ENCODE results near the gene RAET1E.
"Not testable (repeated sequence)": the region's sequence is repeated elsewhere in the genome, so short reads cannot be mapped to it uniquely, and the experiment has no call there.

The RAET1E gene

DNA sequence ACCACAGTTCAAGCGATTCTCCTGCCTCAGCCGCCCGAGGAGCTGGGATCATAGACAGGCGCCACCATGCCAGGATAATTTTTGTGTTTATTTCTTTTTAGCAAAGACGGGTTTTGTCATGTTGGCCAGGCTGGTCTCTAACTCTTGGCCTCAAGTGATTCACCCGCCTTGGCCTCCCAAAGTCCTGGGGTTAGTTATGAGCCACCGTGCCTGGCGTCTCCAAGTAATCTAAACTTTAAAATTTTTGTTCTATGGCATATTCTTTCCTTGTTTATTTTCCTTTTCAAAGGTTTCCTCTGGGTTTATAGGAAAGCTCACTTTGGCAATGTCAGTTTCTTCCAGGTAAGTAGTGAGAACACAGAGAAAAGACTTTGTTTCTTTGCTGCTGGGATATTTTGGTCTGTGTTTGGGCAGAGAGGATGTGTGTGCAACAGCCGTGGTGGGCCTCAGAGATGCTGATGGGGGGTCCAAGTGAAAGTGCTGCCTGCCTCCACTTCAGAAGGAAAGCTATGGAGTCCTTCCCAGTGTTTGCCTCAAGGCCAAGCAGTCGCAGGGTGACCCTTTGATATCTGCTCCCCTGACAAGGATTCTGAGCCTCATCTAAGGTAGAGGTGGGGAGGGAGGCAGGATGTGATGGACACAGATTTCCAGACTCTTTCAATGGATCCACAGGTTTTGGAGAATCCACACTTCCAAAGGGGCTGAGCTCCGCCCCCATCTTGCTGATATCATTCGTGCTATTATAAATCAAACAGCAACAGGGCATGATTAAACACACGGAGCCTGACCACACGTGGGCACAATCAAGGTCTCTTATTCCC lies 36.1 kb downstream of the RAET1E start:
- no peak for DNase-seq (ENCODE audit: low read depth in 2 of 2)

DNA sequence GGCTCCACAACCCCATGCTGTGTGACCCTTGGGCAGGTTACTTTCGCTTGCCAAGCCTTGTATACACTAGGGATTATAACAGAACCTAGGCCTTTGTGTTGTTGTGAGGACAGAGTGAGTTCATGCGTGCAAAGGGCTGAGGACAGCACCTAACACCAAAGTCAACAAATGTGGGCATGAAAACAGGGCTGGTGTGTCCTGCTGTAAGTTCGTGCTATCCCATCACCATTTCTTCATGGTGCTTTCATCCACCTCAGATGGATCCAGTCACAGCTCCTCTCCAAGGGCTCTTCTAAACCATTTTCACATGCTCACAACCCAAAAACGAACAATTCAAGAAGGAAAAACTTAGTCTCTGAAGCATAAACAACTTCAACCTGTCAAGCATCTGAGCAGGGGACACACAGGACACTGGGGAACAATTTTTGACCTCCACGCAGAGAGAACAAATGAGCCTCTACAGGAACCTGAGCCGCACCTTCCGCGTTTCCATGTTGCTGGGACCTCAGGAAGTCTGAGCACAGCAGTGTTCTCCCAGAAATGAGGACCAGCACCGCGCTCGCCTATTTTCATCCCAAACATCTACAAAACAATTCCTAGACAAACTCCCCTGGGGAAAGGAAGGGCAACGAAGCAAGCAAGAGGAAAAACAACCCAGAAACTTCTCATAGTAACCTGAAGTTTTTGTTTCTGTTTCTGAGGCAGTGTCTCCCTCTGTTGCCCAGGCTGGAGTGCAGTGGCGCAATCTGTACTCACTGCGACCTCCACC lies 36.9 kb downstream of the RAET1E start:
- DNase-seq (ENCODE audit: low read depth in 2 of 2): no peak

DNA sequence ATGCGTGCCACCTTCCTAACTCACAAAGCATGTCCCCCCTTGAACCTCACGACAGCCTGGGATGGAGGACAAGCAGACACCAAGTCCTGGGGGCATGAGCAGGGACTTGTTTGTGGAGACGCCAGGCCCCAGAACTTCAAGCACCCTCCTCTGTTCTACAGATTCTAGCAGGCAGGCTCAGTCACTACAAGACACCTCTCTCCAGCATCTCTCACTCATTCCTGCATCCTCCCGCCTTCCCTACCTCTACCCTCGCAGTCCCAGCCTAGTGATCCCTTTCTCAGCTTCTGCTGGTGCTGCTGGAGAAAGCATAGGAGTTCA lies 37.4 kb downstream of the RAET1E start:
- DNase-seq (ENCODE audit: low read depth in 2 of 2): no peak

DNA sequence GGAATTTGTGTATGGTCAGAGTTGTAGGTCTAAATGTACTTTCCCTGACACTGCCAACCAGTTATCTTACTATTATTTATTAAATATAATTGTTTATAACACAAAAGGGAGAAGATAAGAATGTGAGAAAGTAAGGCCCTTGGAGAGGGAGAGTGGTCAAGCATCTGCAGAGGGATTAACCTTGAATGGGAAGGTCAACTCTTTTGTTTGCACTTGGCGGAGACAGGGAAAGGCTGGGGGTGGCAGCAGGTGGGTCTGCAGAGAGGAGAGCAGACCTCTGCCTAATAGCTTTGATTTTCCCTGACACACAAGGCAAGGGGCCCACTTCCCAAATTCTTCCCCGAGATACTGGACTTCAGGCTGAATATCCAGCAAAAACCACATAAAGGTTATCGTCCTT lies 38.0 kb downstream of the RAET1E start:
- no peak for DNase-seq (ENCODE audit: low read depth in 2 of 2)

DNA sequence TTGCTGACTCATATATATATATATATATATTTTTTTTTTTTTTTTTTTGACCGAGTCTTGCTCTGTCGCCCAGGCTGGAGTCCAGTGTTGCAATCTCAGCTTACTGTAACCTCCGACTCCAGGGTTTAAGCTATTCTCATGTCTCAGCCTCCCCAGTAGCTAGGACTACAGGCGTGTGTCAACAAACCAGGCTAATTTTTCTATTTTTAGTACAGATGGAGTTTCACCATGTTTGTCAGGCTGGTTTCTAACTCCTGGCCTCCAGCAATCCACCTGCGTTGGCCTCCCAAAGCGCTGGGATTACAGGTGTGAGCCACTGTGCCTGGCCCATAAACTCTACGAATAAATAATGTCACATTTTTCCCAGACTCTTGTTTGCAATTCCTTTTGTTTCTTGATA lies 38.5 kb downstream of the RAET1E start:
- no peak for DNase-seq (ENCODE audit: low read depth in 2 of 2)

DNA sequence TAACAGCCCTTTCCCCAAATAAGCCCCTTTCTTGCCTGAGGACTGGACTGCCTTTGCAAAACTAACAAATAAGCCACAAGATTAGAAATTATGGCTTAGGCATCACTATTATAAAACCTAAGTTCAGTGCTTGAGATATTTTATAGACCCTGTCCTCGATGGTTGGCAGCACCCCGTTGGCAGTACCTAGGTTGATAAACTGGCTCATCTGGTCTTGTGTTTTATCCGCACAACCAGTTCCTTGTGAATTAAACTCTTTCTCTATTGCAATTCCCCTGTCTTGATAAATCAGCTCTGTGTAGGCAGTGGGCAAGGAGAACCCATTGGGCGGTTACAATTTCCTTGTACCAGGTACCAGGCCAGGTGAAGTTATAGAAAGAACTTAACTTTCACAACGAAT lies 40.4 kb downstream of the RAET1E start:
- DNase-seq (ENCODE audit: low read depth in 2 of 2): no peak

DNA sequence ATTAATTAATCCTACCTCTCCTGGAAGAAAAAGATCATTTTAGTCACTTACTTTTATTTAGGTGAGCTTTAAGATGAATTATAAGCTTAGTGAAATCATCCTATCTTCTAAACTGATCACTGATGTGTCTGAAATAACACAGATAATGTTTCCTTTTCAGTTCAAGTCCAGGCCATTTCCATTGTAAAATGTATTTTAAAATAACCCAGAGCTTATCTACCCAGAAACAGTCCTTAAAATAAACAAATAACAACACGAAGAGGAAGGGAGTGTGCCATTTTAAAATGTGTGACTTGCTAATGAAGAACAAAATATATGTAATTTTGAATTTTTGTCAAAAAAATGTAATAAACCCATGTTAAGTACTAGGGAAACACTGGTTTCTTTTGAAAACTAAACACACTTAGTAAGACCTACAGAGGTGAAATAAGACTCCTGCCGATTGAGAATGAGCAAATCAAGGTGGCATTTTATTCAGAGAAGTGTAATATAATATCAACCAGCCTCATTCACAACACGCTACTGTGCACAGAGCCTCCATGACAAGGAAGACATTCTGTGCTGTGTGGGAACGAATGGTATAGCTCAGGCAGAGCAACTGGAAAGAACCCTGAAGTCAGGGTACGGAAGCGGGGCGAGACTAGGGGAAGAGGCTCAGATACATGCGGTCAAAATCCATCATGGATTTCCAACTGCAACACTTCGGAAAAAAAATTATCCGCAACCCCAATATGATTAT lies 41.5 kb downstream of the RAET1E start:
- no peak for DNase-seq (ENCODE audit: low read depth in 2 of 2)

DNA sequence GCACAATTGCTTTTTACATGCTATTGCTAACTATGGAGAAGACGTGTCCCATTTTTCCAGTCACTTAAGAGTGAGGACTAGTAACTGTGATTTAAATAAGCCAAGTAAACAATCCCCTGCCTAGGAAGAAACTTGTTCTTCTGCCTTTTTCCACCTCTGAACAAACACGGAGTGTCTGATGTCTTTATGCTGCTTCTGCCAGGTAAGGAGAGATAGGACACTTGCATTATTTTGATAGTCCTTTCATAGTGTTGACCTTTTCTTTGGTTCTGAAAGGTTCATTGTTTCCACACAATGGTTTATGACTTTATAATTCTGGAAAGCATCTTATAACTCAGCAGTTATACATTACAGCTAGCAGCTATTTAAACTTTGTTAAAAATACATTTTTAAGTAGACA lies 42.2 kb downstream of the RAET1E start:
- no peak for DNase-seq (ENCODE audit: low read depth in 2 of 2)

DNA sequence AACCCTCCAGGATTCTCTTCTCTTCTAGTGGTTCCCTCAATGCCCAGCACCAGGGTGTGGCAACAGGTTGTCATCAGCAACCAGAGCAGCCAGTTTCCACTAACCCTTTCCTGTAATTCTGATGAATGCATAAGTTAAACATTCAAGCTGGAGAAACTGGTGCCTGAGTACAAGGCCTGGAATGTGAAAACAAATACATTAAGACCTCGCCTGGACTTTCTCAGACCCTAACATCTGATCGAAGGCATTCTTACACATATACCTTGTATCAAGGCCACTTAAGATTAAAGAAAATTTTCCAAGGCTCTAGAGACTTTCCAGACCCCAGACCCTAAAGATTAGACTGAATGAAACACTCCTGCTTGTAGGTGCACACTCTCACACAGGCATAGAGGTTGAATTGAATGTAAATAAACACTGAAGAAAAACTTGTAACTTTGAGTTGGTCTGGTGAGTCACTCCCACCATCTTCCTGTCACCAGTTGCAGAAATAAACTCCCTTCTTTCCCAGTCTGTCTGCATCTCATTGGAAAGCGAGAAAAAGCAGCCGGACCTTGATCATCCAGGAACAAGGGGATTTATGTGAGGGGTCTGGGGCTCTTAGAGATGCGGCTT lies 42.8 kb downstream of the RAET1E start:
- no peak for DNase-seq (ENCODE audit: low read depth in 2 of 2)

DNA sequence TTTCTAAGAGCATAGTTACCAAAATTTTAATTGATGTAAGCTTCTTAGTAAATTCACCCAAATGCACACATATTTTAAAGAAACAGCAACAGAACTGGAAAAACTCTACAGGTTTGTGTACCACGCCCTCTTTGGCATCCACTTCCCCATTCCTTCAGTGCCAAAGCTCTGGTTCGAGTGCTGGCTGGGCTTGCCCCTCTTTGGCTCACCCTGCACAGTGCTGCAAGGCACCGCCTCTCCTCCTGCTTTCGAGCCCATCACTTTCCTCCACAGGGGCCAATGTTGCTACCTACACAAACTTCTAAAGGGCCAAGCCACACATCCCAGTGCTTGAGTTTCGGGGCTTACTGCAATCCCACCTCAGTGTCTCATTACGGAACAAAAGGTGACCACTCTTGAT lies 43.4 kb downstream of the RAET1E start:
- DNase-seq (ENCODE audit: low read depth in 2 of 2): no peak

DNA sequence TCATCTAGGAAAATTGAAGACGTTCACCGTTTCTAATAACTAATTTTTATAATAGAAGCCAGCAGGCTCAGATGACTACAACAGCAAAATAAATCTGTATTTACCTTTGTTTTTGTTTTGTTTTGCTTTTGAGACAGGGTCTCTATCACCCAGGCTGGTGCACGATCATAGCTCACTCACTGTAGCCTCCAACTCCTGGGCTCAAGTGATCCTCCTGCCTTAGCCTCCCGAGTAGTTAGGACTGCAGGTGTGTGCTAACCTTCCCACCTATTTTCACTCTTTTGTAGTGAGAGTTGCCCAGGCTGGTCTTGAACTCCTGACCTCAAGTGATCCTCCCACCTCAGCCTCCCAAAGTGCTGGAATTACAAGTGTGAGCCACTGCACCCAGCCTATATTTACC lies 43.9 kb downstream of the RAET1E start:
- DNase-seq (ENCODE audit: low read depth in 2 of 2): not testable (repeated sequence)

DNA sequence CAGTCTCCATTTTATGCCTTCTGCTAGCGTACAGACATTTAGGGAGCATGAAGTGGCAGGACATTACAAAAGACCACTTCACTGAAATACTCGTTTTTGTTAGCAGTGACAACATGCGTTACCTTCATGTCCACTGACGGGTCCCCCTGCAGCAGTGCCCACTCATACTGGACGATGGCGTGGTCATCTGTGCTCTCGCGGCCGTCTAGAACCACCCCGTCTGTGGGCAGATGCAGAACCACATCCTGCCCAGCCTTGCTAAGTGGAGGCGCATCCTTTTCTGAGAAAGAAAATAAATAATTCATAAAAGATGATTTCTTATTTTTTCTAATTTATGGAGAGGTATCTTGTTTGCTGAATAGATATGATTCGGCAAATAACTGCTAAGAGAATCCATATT lies 45.0 kb downstream of the RAET1E start:
- DNase-seq (ENCODE audit: low read depth in 2 of 2): no peak

DNA sequence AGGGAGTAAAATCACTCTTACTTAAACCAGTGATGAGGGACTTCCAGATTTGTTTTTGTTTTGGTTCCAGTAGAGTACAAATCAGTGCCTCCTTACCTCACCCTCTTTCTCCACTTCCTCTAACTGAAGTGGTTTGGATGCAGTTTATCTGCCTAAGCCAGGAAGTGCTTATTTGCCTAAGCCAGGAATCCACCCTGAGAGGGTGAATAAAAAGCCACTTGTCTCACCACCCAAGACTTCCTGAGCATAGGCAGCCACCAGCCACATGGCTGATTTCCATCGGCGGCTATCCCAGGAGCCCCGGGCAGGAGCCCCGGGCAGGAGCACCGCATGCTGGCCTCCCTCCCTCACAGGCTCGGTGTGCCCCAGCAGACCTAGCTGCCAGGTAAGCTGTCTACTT lies 45.7 kb downstream of the RAET1E start:
- DNase-seq (ENCODE audit: low read depth in 2 of 2): no peak

DNA sequence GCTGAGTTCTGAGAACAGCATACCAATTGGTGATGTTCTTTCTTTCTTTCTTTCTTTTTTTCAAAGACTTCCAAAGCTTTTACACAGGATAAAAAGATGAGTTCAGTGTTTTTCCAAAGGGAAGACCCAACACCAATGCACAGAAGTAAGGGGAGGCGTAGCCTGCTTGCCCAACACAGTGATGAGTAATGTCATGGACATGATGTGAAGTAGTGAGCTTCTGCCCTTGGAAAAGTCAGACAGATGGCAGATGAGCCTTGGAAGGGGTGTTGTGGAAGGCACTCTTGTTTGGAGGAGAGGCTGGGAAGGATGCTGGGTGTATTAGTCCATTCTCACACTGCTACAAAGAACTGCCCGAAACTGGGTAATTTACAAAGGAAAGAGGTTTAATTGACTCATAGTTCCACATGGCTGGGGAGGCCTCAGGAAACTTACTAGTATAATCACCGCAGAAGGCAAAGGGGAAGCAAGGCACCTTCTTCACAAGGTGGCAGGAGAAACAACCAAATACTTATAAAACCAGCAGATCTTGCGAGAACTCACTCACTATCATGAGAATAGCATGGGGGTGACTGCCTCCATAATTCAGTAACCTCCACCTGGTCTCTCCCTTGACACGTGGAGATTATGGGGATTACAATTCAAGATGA lies 46.3 kb downstream of the RAET1E start:
- no peak for DNase-seq (ENCODE audit: low read depth in 2 of 2)

DNA sequence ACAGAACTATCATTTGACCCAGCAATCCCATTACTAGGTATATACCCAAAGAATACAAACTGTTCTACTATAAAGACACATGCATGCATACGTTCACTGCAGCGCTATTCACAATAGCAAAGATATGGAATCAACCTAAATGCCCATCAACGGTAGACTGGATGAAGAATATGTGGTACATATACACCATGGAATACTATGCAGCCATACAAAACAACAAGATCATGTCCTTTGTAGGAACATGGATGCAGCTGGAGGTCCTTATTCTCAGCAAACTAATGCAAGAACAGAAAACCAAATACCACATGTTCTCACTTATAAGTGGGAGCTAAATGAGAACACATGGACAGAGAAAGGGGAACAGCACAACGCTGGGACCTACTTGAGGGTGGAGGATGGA lies 49.6 kb downstream of the RAET1E start:
- DNase-seq (ENCODE audit: low read depth in 2 of 2): not testable (repeated sequence)

Data from activated CD8-positive, alpha-beta memory T cell treated with anti-CD3 and anti-CD28 coated beads for 4 hours (primary cell).